TTC549 (cell line): ENCODE data around the gene SPACA4.
"Not testable (repeated sequence)": the region's sequence is repeated elsewhere in the genome, so short reads cannot be mapped to it uniquely, and the experiment has no call there.

Source experiments
- FAIRE-seq: peaks from 2 replicates; lab custom pipeline; 2012; peaks lifted over from hg19 to GRCh38; lab: Jason Lieb, UNC

Gene SPACA4

GRCh38 chr19:48618916-48619691, 12.6 kb downstream of the SPACA4 start, which contains the start of the genes RPL18 and SPHK2:
Gene RPL18 (minus strand): TSS chr19:48619178. CDS start chr19:48619143, 35 bp downstream.
Gene SPHK2 (plus strand): TSS chr19:48619506. CDS start chr19:48620515, 1,009 bp downstream.
- FAIRE-seq: peak; percentile 88

- FAIRE-seq: no peak
Observed at GRCh38 chr19:48619692-48620585, 13.4 kb downstream of the SPACA4 start.

GRCh38 chr19:48623556-48624066, 17.1 kb downstream of the SPACA4 start:
- no peak for FAIRE-seq

GRCh38 chr19:48624067-48624594, 17.6 kb downstream of the SPACA4 start:
- FAIRE-seq: peak; percentile 93

- no peak for FAIRE-seq
Observed at GRCh38 chr19:48624791-48625723, 18.5 kb downstream of the SPACA4 start.

- FAIRE-seq: no peak
Observed at GRCh38 chr19:48625891-48626327, 19.4 kb downstream of the SPACA4 start.

- FAIRE-seq: no peak
Observed at GRCh38 chr19:48627201-48627864, 20.8 kb downstream of the SPACA4 start.

GRCh38 chr19:48627865-48628314, 21.3 kb downstream of the SPACA4 start:
- no peak for FAIRE-seq

GRCh38 chr19:48628486-48629296, 22.1 kb downstream of the SPACA4 start:
- no peak for FAIRE-seq

- no peak for FAIRE-seq
Observed at GRCh38 chr19:48629297-48629598, 22.7 kb downstream of the SPACA4 start.

- no peak for FAIRE-seq
Observed at GRCh38 chr19:48629599-48630295, 23.2 kb downstream of the SPACA4 start.

- no peak for FAIRE-seq
Observed at GRCh38 chr19:48630296-48631063, 23.9 kb downstream of the SPACA4 start.

- FAIRE-seq: no peak
Observed at GRCh38 chr19:48631225-48631624, 24.7 kb downstream of the SPACA4 start.

GRCh38 chr19:48632286-48632685, 25.7 kb downstream of the SPACA4 start:
- FAIRE-seq: not testable (repeated sequence)

- FAIRE-seq: no peak
Observed at GRCh38 chr19:48632692-48633147, 26.2 kb downstream of the SPACA4 start.

GRCh38 chr19:48633148-48634035, 26.9 kb downstream of the SPACA4 start:
- FAIRE-seq: no peak

- FAIRE-seq: no peak
Observed at GRCh38 chr19:48634036-48634342, 27.4 kb downstream of the SPACA4 start.
